ENCODE data around the gene ARSB.
A peak's percentile ranks its signal among the peaks of the same experiment; 100 is the strongest.

Gene ARSB

DNA sequence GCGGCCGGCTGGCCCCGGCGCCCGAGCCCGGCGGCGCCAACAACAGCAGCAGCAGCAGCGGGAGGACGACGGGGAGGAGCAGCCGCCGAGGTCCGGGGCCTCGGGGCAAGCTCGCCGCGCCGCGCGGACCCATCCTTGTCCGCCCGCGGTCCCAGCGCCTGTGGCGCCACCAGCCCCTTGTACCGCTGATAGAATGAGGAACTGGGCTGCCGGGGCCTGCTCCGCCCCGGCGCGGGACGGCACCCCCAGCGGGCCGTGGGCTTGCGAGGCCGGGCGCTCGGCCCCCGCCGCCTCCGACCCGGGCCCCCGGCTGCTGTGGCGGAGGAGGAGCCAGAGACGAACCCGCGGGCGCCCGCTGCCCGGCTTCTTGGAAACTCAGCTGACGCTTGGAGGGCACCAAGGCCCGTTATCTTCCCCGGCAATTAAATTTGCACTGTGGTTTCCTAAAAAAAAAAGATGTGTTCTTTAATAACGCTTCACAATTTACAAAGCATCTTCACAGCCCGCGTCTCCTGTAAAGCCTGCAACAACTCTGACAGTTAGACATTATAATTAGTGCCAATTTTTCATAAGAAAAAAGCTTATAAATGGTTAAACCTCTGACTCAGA lies at the start of gene ARSB:
TSS of gene ARSB (minus strand) at position 195 of the 609 bp plus-strand sequence. CDS start at position 133, 62 bp downstream.
- peak; percentile 23 for DNase-seq (ENCODE audit: low read depth)

DNA sequence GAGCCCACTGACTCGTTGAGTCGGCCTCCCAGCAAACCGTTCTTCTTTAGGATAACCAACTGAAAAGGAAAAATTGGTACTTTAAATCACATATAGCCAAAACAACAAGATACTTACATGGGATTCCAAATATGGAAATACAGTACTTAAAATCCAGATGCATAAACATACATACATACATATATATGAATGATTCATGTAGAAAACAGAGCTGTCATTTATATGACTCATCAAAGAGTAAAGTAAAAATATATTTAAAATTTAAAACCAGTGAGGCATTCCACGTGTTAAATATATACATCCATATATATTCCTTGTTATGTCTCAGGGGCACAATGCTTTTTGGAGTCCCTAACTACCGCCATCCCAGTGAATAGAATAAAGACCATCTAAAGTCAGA lies 47.7 kb upstream of the ARSB start:
- no peak for DNase-seq (ENCODE audit: low read depth)

DNA sequence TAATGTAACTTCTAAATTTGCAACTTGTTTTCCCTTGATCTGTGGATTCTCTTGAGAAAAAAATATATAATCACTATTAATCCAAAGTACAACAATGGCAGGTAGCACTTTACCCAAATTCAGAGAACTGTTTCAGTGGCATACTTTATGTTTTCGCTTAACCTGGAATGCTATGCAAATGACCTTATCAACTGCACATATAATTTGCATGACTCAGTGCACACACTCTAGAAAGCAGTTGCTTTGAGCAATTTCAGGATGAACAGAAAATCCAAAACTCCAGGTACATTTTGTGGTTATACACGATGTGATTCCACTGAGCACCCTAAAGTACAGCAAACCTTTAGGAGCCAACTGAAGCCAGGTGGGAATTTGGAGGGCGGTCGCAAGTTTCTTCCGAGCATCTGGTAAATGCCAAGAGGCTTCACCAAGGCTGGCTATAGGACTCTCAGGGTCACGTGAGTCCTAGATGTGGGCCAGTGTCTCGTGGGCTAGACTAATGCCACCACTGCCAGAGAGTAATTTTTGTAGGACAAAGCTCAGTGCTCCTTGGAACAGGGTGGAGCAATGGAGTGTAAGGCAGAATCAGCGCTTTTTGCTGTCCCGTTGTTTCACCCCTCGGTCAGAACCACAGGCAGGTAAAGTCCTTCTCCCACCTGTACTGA lies 47.1 kb upstream of the ARSB start:
- DNase-seq (ENCODE audit: low read depth), result no peak

DNA sequence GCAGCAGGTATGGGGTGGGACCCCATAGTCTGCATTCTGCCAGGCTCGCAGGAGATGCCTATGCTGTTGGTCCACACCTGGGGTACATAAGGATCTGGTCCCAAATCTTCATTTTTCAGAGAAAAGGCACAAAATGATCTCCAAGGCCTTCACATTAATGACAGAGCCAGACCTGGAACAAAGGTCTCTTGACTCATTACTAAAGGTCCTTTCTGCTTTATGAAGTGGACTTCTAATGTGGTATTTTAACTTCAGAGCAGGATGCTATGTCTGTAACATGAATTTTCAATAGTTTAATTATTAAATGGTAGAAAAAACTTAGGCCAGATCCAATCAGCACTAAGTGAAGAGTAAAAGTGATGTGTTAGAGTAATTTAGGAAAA lies 46.4 kb upstream of the ARSB start:
- DNase-seq (ENCODE audit: low read depth), result no peak

- no peak for DNase-seq (ENCODE audit: low read depth)
Measured at GRCh38 chr5:79030663-79031484, 45.8 kb upstream of the ARSB start.

GRCh38 chr5:79025054-79025472 lies 40.0 kb upstream of the ARSB start:
- no peak for DNase-seq (ENCODE audit: low read depth)

- no peak for DNase-seq (ENCODE audit: low read depth)
Measured at GRCh38 chr5:79023947-79024346, 38.8 kb upstream of the ARSB start.

DNA sequence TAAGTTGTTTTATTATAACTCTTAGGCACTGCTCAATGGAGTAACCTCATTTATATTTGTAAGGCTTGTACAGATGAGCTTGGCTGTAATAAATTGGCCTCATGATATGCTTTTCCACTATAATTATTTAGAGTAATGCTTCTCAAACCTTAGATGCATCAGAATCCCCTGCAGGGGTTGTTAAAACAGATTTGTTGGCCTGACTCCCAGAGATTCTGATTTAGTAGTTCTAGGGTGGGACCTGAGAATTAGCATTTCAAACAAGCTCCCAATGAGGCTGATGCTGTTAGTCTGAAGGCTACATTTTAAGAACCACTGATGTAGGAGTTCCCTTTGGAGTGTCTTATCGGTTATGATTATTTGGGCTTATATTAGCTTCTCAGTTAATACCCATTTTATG lies 38.2 kb upstream of the ARSB start:
- DNase-seq (ENCODE audit: low read depth), result no peak

GRCh38 chr5:79022771-79023170 lies 37.7 kb upstream of the ARSB start:
- no peak for DNase-seq (ENCODE audit: low read depth)

DNA sequence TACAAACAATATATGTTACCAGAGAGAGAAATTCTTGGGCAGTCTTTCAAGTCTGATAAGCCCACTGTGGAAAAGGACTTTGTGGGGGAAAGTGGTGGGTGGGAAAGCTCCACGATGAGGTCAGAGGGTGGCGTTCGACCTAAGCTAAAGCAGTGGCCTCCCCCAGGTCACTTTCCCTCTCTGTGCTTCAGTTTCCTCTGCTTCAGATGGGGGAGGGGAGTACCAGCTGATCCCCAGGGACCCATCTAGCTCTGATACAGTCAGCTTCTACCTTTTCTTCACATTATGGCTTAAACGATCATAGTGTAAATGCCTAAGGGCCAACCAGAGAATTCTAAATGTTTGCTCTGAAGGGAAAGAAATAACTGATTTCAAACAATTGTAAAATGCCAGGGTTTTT lies 36.6 kb upstream of the ARSB start:
- no peak for DNase-seq (ENCODE audit: low read depth)

DNA sequence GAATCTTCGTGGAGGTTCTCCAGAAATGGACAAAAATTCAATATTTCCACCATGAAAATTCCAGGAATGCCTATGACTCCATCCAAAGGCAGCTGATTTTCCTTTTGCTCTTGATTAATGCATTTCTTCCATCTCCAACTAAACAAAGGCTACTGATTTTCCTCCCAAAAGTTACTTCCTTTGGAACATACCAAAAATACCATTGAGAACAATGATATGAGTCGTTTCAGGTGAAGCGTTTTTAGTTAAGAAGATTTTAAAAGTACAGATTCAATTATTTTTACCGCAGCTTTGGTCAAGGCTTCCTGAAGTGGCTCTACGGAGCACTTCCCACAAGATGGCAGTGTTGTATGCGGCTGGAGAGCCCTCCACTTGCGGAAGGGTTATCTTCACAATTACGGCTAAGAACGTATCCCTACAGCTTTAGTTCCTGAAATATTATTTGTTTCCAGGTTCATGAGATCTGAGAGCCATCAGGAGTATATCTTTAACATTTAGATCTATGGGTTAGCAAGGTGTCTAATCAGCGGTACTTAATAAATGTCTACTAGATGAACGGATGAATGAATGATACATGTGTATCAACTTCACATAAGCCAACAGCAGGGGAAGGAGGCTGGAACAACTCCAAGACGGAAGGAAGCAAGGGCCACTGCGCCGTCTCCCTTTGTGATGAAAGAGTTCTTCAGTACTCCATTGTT lies 35.9 kb upstream of the ARSB start:
- DNase-seq (ENCODE audit: low read depth), result peak; percentile 64

GRCh38 chr5:79014631-79015030 lies 29.5 kb upstream of the ARSB start:
- DNase-seq (ENCODE audit: low read depth), result no peak

DNA sequence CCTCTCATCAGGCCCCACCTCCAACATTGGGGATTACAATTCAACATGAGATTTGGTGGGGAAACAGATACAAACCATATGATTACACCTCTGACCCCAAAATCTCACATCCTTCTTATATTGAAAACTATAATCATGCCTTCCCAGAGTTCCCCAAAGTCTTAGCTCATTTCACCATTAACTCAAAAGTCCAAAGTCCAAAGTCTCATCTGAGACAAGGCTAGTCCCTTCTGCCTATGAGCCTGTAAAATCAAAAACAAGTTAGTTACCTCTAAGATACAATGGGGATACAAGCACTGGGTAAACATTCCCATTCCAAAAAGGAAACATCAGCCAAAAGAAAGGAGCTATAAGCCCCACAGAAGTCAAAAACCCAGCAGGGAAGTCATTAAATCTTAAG lies 26.8 kb upstream of the ARSB start:
- DNase-seq (ENCODE audit: low read depth), result no peak

DNA sequence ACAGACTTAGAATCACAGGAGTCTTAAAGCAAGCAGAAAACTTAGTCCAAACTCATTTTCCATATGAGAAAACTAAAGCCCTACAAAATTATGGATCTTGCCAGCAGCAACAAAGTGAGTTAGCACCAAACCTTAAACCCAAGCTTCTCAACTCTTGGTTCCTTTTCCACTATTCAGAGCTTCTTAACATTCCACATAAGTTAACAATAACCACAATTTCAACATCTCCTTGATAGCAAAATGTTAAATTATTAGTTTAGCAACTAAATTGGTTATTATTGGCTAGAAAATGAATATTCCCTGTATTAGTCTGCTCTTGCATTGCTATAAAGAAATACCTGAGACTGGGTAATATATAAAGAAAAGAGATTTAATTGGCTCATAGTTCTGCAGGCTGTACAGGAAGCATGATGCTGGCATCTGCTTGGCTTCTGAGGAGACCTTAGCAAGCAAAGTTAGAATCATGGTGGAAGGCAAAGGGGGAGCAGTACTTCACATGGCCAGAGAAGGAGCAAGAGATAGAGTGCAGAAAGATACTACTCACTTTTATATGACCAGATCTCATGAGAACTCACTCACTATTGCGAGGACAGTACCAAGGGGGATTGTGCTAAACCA lies 26.2 kb upstream of the ARSB start:
- DNase-seq (ENCODE audit: low read depth), result no peak

DNA sequence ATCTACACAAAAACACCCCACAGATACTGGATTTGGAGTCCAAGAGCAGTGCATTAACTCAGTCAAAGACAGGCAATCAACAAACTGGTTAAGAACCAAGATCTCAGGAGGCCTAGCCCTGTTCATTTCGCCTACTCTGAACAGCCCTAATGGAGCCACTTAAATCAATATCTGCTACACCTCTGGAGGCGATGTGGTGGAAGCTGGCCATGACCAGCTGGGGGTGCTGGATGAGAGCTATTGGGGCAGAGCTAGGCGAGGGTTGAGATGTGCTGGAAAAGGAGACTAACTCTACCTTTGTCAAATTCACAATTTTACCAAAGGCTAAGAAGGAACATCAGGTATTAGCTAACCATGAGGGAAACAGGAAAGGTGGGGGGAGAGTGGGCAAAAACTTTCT lies 23.3 kb upstream of the ARSB start:
- DNase-seq (ENCODE audit: low read depth), result no peak

DNA sequence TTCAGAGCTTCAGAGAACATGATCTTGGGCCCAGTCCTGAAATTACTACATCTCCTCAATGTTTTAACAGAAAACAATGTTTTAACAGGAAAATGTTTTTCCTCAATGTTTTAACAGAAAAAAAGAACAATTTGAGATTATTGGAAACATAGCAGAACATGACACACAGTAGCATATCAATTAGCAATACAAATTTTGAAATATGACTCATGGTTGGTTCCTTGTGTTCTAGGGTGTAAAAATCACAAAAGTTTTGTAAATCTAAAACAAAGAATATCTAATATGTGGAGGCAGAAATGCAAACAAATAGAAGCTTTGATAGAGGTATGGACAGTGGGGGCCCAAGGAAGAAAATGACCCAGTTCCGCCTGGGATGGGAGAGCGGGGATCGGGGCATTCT lies 22.8 kb upstream of the ARSB start:
- no peak for DNase-seq (ENCODE audit: low read depth)

GRCh38 chr5:79005936-79006631 lies 21.0 kb upstream of the ARSB start:
- DNase-seq (ENCODE audit: low read depth), result no peak

- DNase-seq (ENCODE audit: low read depth), result no peak
Measured at GRCh38 chr5:79005151-79005550, 20.0 kb upstream of the ARSB start.

- no peak for DNase-seq (ENCODE audit: low read depth)
Measured at GRCh38 chr5:79002374-79002773, 17.3 kb upstream of the ARSB start.

DNA sequence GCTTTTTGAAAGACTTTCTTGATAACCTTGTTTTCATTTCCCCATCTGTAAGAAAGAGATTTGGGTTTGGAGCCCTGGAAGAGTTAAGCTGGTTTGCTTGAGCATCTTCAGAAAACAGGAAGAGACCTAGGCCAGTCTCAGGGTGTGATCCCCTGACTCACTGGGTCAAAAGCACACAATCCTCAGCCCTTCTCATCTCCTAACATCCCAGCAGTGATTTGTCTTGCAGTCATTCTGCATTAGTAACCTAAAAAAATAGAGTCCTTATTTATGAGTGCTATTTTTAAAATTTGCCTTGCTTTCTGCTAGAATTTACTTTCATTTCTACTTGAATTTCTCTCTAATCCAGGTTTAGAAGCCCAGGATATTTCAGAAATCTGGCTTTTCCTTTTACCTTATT lies 16.4 kb upstream of the ARSB start:
- no peak for DNase-seq (ENCODE audit: low read depth)

DNA sequence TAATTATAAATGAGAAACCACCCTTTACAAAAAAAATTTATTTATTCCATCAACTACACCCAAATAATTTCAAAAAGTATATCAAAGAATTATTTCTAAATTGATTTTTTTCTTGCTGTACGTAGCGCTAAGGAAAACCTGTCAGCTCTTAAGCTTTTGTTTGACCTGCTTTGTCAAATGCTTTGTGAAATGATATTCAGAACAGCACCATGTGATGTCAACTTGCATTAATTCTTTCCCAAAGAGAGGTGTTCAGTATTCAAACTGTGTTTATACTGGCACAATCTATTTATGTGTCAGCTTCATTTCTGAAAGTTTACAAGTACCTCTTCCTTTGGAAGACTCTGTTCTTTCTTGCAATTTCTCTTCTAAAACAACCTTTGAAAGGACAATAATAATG lies 12.0 kb upstream of the ARSB start:
- DNase-seq (ENCODE audit: low read depth), result no peak

Measured in HS-5 (cell line).